H9 (cell line): Measurements from ENCODE around the gene NPAS3. TPM values are rescaled to one million over a fixed set of nuclear protein-coding genes. Genes with fewer than 3 reads are reported as not detected.

ENCODE experiments used
- DNase-seq: peaks from one replicate; pipeline ENCODE4 v3.0.0-alpha.2; 2017
- H2AFZ ChIP-seq: one replicate; pipeline ENCODE4 v1.6.1; 2013; ENCODE audit warnings: mild to moderate bottlenecking, low read length, control low read depth, moderate library complexity
- H2AK5ac ChIP-seq: 2 replicates; pipeline ENCODE4 v1.6.1; 2013; ENCODE audit warnings: low read length, control low read depth, mixed read lengths; ENCODE audit not compliant: insufficient read length
- H2BK120ac ChIP-seq: one replicate; pipeline ENCODE4 v1.6.1; 2013; ENCODE audit warnings: low read depth, mild to moderate bottlenecking, low read length, control low read depth, inconsistent platforms; ENCODE audit not compliant: poor library complexity, severe bottlenecking
- H2BK12ac ChIP-seq: 2 replicates; pipeline ENCODE4 v1.6.1; 2013; ENCODE audit warnings: low read length, control low read depth, mixed read lengths, low read depth; ENCODE audit not compliant: insufficient read length
- H2BK15ac ChIP-seq: 2 replicates; pipeline ENCODE4 v1.6.1; 2013; ENCODE audit warnings: low read depth, low read length, control low read depth
- H2BK20ac ChIP-seq: one replicate; pipeline ENCODE4 v1.6.1; 2013; ENCODE audit warnings: low read depth, mild to moderate bottlenecking, low read length, control low read depth, inconsistent platforms; ENCODE audit not compliant: poor library complexity, severe bottlenecking
- H2BK5ac ChIP-seq: 2 replicates; pipeline ENCODE4 v1.6.1; 2013; ENCODE audit warnings: low read length, control low read depth, mixed read lengths; ENCODE audit not compliant: insufficient read length
- H3K14ac ChIP-seq: 2 replicates; pipeline ENCODE4 v1.6.1; 2013; ENCODE audit warnings: low read length, control low read depth; ENCODE audit not compliant: insufficient read depth
- H3K18ac ChIP-seq: 2 replicates; pipeline ENCODE4 v1.6.1; 2013; ENCODE audit warnings: low read depth, mild to moderate bottlenecking, mixed read lengths, low read length, control low read depth; ENCODE audit not compliant: insufficient read length
- H3K23ac ChIP-seq: 2 replicates; pipeline ENCODE4 v1.6.1; 2013; ENCODE audit warnings: low read length, control low read depth, mixed read lengths, low read depth; ENCODE audit not compliant: insufficient read length
- H3K23me2 ChIP-seq: 2 replicates; pipeline ENCODE4 v1.6.1; 2013; ENCODE audit warnings: low read depth, mild to moderate bottlenecking, mixed read lengths, low read length, control low read depth; ENCODE audit not compliant: insufficient read length, poor library complexity, severe bottlenecking
- H3K27ac ChIP-seq: 2 replicates; pipeline ENCODE4 v1.5.1; 2013; ENCODE audit warnings: low read length, control low read depth, mixed read lengths, low read depth; ENCODE audit not compliant: insufficient read length
- H3K27me3 ChIP-seq: 2 replicates; pipeline ENCODE4 v1.6.1; 2013; ENCODE audit warnings: low read length, control low read depth, inconsistent platforms; ENCODE audit not compliant: insufficient read depth
- H3K4ac ChIP-seq: 2 replicates; pipeline ENCODE4 v1.6.1; 2013; ENCODE audit warnings: low read depth, mild to moderate bottlenecking, control low read depth, inconsistent platforms, low read length, moderate library complexity
- H3K4me1 ChIP-seq: 2 replicates; pipeline ENCODE4 v1.6.1; 2013; ENCODE audit warnings: low read length, control low read depth, inconsistent platforms; ENCODE audit not compliant: insufficient read depth
- H3K4me2 ChIP-seq: 2 replicates; pipeline ENCODE4 v1.6.1; 2013; ENCODE audit warnings: low read length, control low read depth, mixed read lengths; ENCODE audit not compliant: insufficient read length, insufficient read depth
- H3K56ac ChIP-seq: 2 replicates; pipeline ENCODE4 v1.6.1; 2013; ENCODE audit warnings: low read depth, mild to moderate bottlenecking, mixed read lengths, low read length, control low read depth; ENCODE audit not compliant: insufficient read length
- H3K79me1 ChIP-seq: 2 replicates; pipeline ENCODE4 v1.6.1; 2013; ENCODE audit warnings: low read depth, mild to moderate bottlenecking, moderate library complexity, low read length, control low read depth, inconsistent platforms; ENCODE audit not compliant: insufficient read depth, poor library complexity, severe bottlenecking
- H3K79me2 ChIP-seq: 2 replicates; pipeline ENCODE4 v1.6.1; 2013; ENCODE audit warnings: low read length, control low read depth, inconsistent platforms; ENCODE audit not compliant: insufficient read depth
- H3K9ac ChIP-seq: 2 replicates; pipeline ENCODE4 v1.6.1; 2013; ENCODE audit warnings: low read length, control low read depth, mixed read lengths; ENCODE audit not compliant: insufficient read length; ENCODE audit errors: extremely low read depth
- H3K9me3 ChIP-seq: one replicate; pipeline ENCODE4 v1.6.1; 2013; ENCODE audit warnings: low read depth, low read length, inconsistent platforms; ENCODE audit not compliant: control insufficient read depth
- H3T11ph ChIP-seq: one replicate; pipeline ENCODE4 v1.6.1; 2013; ENCODE audit warnings: mild to moderate bottlenecking, low read length, control low read depth, inconsistent platforms
- H4K20me1 ChIP-seq: one replicate; pipeline ENCODE4 v1.6.1; 2013; ENCODE audit not compliant: control insufficient read depth, insufficient read length, insufficient read depth
- H4K5ac ChIP-seq: 2 replicates; pipeline ENCODE4 v1.6.1; 2013; ENCODE audit warnings: low read depth, mild to moderate bottlenecking, mixed read lengths, low read length, control low read depth; ENCODE audit not compliant: insufficient read length
- H4K8ac ChIP-seq: replicated peaks from 2 replicates; pipeline ENCODE4 v1.6.1; 2013; ENCODE audit warnings: low read length, control low read depth, mixed read lengths, low read depth; ENCODE audit not compliant: insufficient read length
- H4K91ac ChIP-seq: 2 replicates; pipeline ENCODE4 v1.6.1; 2013; ENCODE audit warnings: low read depth, mild to moderate bottlenecking, moderate library complexity, mixed read lengths, low read length, control low read depth; ENCODE audit not compliant: insufficient read length
- H3K27ac Mint-ChIP-seq, 3 experiments: 2 replicates in 2 of 3; 3 replicates in 1 of 3; pipeline ENCODE4 v1.8.0; 2020 to 2021; ENCODE audit warnings: mixed read lengths in 3 of 3, mild to moderate bottlenecking in 1 of 3, moderate library complexity in 1 of 3
- H3K27me3 Mint-ChIP-seq: 2 replicates; pipeline ENCODE4 v1.8.0; 2021; ENCODE audit warnings: low read depth, mild to moderate bottlenecking, moderate library complexity, mixed read lengths
- H3K36me3 Mint-ChIP-seq, 3 experiments: 2 replicates in 2 of 3; 3 replicates in 1 of 3; pipeline ENCODE4 v1.8.0; 2020 to 2021; ENCODE audit warnings: low read depth in 3 of 3, mixed read lengths in 3 of 3; ENCODE audit not compliant: insufficient read depth in 1 of 3
- H3K4me1 Mint-ChIP-seq, 2 experiments: 2 replicates each; pipeline ENCODE4 v1.8.0; 2020; ENCODE audit warnings: mixed read lengths in 2 of 2
- H3K4me3 Mint-ChIP-seq, 2 experiments: 2 replicates in 1 of 2; 3 replicates in 1 of 2; pipeline ENCODE4 v1.8.0; 2020 to 2021; ENCODE audit warnings: mild to moderate bottlenecking in 2 of 2, mixed read lengths in 2 of 2, moderate library complexity in 1 of 2
- H3K9me3 Mint-ChIP-seq, 2 experiments: 2 replicates in 1 of 2; 3 replicates in 1 of 2; pipeline ENCODE4 v1.8.0; 2020; ENCODE audit warnings: mild to moderate bottlenecking in 2 of 2, mixed read lengths in 2 of 2, moderate library complexity in 1 of 2
- WGBS: extraction: QIAGEN DNeasy Blood & Tissue Kit; methylation state at CpG from one replicate; pipeline ENCODE4 v1.1.7; 2013; ENCODE audit warnings: missing lambda C conversion rate, low lambda C conversion rate, mixed read lengths; ENCODE audit not compliant: insufficient read length; ENCODE audit errors: extremely low coverage; 5-methylcytosine and 5-hydroxymethylcytosine counted together
- total RNA-seq: library from RNA; stranded (reverse); gene quantifications from 2 replicates; pipeline ENCODE4 v1.2.1, GENCODE V29; 2021
- TF ChIP-seq, protein P1 (sequence below): fragments of 200-600 bp; sonication (generic); conservative IDR thresholded peaks from 3 replicates; pipeline ENCODE4 v1.8.0; 2021; ENCODE audit warnings: antibody characterized with exemption, mild to moderate bottlenecking

NPAS3 gene
- total RNA-seq, 1 experiment from 2014 or later = 0.17 TPM

DNA sequence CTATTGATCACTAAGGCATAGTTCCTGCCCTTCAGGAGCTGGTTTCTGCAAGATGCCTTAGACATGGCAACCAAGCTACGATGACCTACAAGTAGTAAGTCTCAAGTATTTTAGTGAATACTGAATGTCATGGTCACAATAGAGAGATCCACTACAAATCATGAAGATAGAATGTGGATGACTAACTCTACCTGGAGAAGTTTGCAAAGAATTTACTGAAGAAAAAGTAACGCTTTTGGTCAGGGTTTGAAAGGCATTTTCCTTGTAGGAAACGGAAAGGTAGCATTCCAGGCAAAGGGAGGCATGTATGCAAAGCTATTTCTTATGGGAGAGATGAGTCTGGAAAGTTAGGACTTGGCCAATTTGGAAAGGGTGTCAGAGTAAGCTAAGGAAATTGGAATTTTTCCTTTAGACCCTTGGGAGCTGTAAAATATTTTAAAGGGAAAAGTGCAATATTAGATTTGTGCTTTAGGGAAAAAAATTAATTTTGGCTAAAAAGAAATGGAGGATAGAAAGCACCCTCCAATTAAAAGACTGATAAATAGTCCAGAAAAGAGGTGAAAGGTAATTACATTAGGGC is 634.7 kb downstream of the NPAS3 start:
- Histone ChIP-seq H4K20me1 (no peaks in the 10 kb centered on the region), H3K79me2 (no peaks in the 10 kb centered on the region), H3K23me2 (no peaks in the 10 kb centered on the region), H2BK120ac (no peak overlapping the region), H2BK5ac (no peak overlapping the region), H3K23ac (no peak overlapping the region), H3T11ph (no peak overlapping the region), H3K56ac (no peak overlapping the region), H3K9me3 (no peaks in the 10 kb centered on the region), H2BK15ac (no peak overlapping the region), H3K4me1 (no peaks in the 10 kb centered on the region; the same call in 1 of the 2 replicates), H2BK20ac (no peak overlapping the region), H2AFZ (no peak overlapping the region), H2BK12ac (no peak overlapping the region), H3K4ac (no peak overlapping the region), H3K14ac (no peak overlapping the region), H3K18ac (no peak overlapping the region), H3K4me2 (no peak overlapping the region), H3K79me1 (no peaks in the 10 kb centered on the region), H3K27ac (no peak overlapping the region), H3K9ac (no peak overlapping the region), H4K91ac (no peak overlapping the region), H2AK5ac (no peak overlapping the region), H3K27me3 (no peaks in the 10 kb centered on the region), H4K5ac (no peak overlapping the region), H4K8ac (no peak overlapping the region)
- Mint-ChIP-seq H3K4me3 (no peak overlapping the region), H3K27ac (no peak overlapping the region), H3K9me3 (no peaks in the 10 kb centered on the region), H3K27me3 (no peaks in the 10 kb centered on the region), H3K36me3 (no peaks in the 10 kb centered on the region), H3K4me1 (peaks cover 8 to 10% of the 10 kb centered on the region in 2 experiments)
- no CpG with 5 or more reads among the region's 3 CpGs for WGBS
- TF ChIP-seq, protein P1, sequence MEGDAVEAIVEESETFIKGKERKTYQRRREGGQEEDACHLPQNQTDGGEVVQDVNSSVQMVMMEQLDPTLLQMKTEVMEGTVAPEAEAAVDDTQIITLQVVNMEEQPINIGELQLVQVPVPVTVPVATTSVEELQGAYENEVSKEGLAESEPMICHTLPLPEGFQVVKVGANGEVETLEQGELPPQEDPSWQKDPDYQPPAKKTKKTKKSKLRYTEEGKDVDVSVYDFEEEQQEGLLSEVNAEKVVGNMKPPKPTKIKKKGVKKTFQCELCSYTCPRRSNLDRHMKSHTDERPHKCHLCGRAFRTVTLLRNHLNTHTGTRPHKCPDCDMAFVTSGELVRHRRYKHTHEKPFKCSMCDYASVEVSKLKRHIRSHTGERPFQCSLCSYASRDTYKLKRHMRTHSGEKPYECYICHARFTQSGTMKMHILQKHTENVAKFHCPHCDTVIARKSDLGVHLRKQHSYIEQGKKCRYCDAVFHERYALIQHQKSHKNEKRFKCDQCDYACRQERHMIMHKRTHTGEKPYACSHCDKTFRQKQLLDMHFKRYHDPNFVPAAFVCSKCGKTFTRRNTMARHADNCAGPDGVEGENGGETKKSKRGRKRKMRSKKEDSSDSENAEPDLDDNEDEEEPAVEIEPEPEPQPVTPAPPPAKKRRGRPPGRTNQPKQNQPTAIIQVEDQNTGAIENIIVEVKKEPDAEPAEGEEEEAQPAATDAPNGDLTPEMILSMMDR = no peak
- DNase-seq = no peak
